ENCODE measurements around the gene FNDC3B. TPM values are rescaled to one million over a fixed set of nuclear protein-coding genes. Genes with fewer than 3 reads are reported as not detected.

The FNDC3B gene
- total RNA-seq, 1 experiment from 2014 or later, result 149 TPM

DNA sequence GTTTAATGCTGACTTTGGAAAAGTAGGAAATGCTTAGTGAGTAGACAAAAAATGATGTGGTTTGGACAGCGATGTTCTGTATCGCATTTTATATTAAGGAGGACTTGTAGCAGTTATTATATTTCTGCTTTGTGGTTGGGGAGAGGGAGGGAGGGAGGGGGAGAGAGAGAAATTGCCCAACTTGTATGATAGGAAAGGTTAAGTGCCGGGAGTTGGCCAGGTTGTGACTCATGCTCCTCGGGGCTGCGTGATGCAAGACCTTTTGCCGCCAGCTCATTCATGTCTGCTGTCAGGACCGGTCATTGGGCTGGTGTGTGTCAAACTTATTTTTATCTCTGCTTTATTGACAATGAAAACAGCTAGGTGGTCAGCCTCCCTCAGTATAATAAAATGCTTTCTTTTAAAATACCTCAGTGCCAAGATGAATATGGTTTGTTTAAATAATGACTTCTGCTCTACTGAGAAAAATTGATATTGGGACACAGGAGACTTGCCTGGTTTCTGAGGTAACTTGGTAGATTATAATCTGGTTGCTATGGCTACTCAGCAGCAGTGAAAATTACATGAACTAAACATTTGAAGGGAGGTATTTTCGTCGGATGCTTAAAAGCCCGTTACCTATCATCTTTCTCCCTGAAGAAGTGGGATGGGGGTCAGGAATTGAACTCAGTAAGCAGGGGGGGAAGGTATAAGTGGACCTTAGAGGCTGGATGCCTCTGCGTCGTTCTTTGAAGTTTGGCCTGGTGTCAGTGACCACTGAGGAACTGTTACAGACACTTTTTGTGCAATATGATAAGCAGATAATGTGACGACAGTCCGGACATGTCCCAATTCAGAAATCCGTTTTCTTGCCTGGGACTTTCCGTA, 90.7 kb downstream of the FNDC3B start:
- Mint-ChIP-seq H3K9me3 (ENCODE audit: unreplicated experiment) (no peaks in the 10 kb centered on the region), H3K4me1 (ENCODE audit: insufficient read depth, unreplicated experiment) (peaks cover 36% of the 10 kb centered on the region), H3K27me3 (ENCODE audit: insufficient read depth, unreplicated experiment) (no peaks in the 10 kb centered on the region), H3K36me3 (ENCODE audit: insufficient read depth, unreplicated experiment) (peaks cover 72% of the 10 kb centered on the region), H3K27ac (ENCODE audit: low read depth, unreplicated experiment) (peak overlapping the region; percentile 99), H3K4me3 (ENCODE audit: unreplicated experiment) (peak overlapping the region; percentile 48)
- ChIA-PET CTCF (interaction anchor here (0.6 to 1.3 kb wide), 4 partner anchors 23 to 1299 kb away, joined by 3 to 4 read pairs (median 3); no protein-coding TSS in a partner anchor), POLR2A (interaction anchor here (0.5 to 5.3 kb wide), 23 partner anchors 10 to 1016 kb away, joined by 3 to 86 read pairs (median 4); partner anchors contain the start of gene FNDC3B)
- intact Hi-C loops (cut with micrococcal nuclease), result loop anchor here (1.0 to 10.0 kb wide), 5 partner anchors 10 to 175 kb away; no protein-coding TSS in a partner anchor
- DNase-seq (ENCODE audit: unreplicated experiment), result peak; percentile 98
- BruUV-seq (replicated peaks), result no TSS peak
- TF ChIP-seq, protein P1, sequence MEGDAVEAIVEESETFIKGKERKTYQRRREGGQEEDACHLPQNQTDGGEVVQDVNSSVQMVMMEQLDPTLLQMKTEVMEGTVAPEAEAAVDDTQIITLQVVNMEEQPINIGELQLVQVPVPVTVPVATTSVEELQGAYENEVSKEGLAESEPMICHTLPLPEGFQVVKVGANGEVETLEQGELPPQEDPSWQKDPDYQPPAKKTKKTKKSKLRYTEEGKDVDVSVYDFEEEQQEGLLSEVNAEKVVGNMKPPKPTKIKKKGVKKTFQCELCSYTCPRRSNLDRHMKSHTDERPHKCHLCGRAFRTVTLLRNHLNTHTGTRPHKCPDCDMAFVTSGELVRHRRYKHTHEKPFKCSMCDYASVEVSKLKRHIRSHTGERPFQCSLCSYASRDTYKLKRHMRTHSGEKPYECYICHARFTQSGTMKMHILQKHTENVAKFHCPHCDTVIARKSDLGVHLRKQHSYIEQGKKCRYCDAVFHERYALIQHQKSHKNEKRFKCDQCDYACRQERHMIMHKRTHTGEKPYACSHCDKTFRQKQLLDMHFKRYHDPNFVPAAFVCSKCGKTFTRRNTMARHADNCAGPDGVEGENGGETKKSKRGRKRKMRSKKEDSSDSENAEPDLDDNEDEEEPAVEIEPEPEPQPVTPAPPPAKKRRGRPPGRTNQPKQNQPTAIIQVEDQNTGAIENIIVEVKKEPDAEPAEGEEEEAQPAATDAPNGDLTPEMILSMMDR (IDR thresholded peaks at IDR 0.05; ENCODE audit: unreplicated experiment), result no peak

DNA sequence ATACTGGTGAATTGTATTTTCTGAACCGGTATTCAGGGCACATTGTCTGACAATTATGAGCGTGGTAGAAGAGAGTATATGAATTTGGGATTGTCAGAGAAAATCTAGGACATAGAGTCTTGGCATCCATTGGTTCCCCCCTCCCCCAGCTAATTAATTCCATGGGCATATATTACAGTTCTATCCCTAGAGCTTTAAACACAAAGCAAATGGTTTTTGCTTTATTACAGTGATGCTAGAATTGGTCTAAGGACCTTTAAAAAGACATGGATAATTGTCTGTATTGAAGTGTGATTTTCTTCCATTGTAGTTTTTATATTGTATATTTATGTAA, 91.3 kb downstream of the FNDC3B start:
- no peak for DNase-seq (ENCODE audit: unreplicated experiment)
- POLR2A ChIA-PET, result interaction anchor here (0.6 to 5.3 kb wide), 14 partner anchors 10 to 1016 kb away, joined by 3 to 86 read pairs (median 4); partner anchors contain the start of gene FNDC3B
- CTCF ChIA-PET, result interaction anchor here (0.6 to 1.3 kb wide), 3 partner anchors 23 to 202 kb away, joined by 3 read pairs; no protein-coding TSS in a partner anchor
- BruUV-seq (replicated peaks), result no TSS peak
- TF ChIP-seq, protein P1 (IDR thresholded peaks at IDR 0.05; ENCODE audit: unreplicated experiment), result no peak
- peaks cover 73% of the 10 kb centered on the region for H3K36me3 Mint-ChIP-seq (ENCODE audit: insufficient read depth, unreplicated experiment)
- H3K27me3 Mint-ChIP-seq (ENCODE audit: insufficient read depth, unreplicated experiment), result no peaks in the 10 kb centered on the region
- peak overlapping the region; percentile 99 for H3K27ac Mint-ChIP-seq (ENCODE audit: low read depth, unreplicated experiment)
- intact Hi-C loops (cut with micrococcal nuclease), result loop anchor here (1.0 to 5.0 kb wide), 4 partner anchors 10 to 114 kb away; no protein-coding TSS in a partner anchor
- H3K4me1 Mint-ChIP-seq (ENCODE audit: insufficient read depth, unreplicated experiment), result peaks cover 36% of the 10 kb centered on the region
- H3K9me3 Mint-ChIP-seq (ENCODE audit: unreplicated experiment), result no peaks in the 10 kb centered on the region
- H3K4me3 Mint-ChIP-seq (ENCODE audit: unreplicated experiment), result peak overlapping the region; percentile 48

DNA sequence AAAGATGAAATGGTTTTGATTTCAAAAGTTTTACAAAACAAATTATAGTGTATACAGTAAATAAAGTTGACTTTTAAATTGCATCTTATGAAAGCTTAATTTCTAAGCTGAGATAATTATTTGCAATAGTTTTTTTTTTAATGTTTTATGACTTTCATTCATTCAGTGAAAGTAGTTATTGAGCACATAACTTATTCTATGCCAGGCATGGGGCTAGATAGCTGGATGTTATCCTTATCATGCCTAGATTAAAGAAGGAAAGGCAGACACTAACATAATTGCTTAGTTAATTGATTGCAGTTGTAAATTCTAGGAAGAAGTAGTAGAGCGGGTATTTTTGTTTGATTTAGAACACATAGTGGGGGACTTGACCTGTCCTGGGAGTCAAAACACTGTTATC, 92.4 kb downstream of the FNDC3B start:
- intact Hi-C loops (cut with micrococcal nuclease), result loop anchor here (5.0 kb wide), 1 partner anchor 91 kb away; no protein-coding TSS in a partner anchor
- Mint-ChIP-seq H3K27me3 (ENCODE audit: insufficient read depth, unreplicated experiment) (no peaks in the 10 kb centered on the region), H3K36me3 (ENCODE audit: insufficient read depth, unreplicated experiment) (peaks cover 71% of the 10 kb centered on the region), H3K4me3 (ENCODE audit: unreplicated experiment) (no peak overlapping the region), H3K9me3 (ENCODE audit: unreplicated experiment) (no peaks in the 10 kb centered on the region), H3K4me1 (ENCODE audit: insufficient read depth, unreplicated experiment) (peaks cover 41% of the 10 kb centered on the region), H3K27ac (ENCODE audit: low read depth, unreplicated experiment) (peak overlapping the region; percentile 70)
- POLR2A ChIA-PET, result interaction anchor here (1.7 to 13.1 kb wide), 6 partner anchors 9 to 201 kb away, joined by 4 to 139 read pairs (median 30); no protein-coding TSS in a partner anchor
- no TSS peak for BruUV-seq (replicated peaks)
- CTCF ChIA-PET, result interaction anchor here (0.9 to 1.3 kb wide), 3 partner anchors 8 to 201 kb away, joined by 3 read pairs; no protein-coding TSS in a partner anchor
- TF ChIP-seq, protein P1 (IDR thresholded peaks at IDR 0.05; ENCODE audit: unreplicated experiment), result no peak
- no peak for DNase-seq (ENCODE audit: unreplicated experiment)

DNA sequence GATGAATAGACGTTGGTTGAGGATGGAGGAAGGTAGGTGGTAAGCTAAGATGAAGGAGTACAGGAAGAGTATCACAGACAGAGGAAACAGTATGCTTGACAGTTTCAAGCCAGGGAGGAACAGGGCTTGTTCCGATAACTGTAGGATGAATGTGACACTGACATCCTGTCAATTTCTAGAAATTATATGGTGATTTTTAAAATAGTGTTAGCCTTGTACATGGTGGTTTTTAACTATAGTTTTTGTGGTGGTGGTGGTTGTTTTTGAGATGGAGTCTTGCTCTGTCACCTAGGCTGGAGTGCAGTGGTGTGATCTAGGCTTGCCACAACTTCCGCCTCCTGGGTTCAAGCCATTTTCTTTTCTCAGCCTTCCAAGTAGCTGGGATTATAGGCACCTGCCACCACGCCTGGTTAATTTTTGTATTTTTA, 92.8 kb downstream of the FNDC3B start:
- Mint-ChIP-seq H3K9me3 (ENCODE audit: unreplicated experiment) (no peaks in the 10 kb centered on the region), H3K27me3 (ENCODE audit: insufficient read depth, unreplicated experiment) (no peaks in the 10 kb centered on the region), H3K27ac (ENCODE audit: low read depth, unreplicated experiment) (peak overlapping the region; percentile 70), H3K4me3 (ENCODE audit: unreplicated experiment) (no peak overlapping the region), H3K36me3 (ENCODE audit: insufficient read depth, unreplicated experiment) (peaks cover 70% of the 10 kb centered on the region), H3K4me1 (ENCODE audit: insufficient read depth, unreplicated experiment) (peaks cover 39% of the 10 kb centered on the region)
- TF ChIP-seq, protein P1 (IDR thresholded peaks at IDR 0.05; ENCODE audit: unreplicated experiment), result no peak
- BruUV-seq (replicated peaks), result no TSS peak
- intact Hi-C loops (cut with micrococcal nuclease), result loop anchor here (5.0 kb wide), 1 partner anchor 90 kb away; no protein-coding TSS in a partner anchor
- POLR2A ChIA-PET, result interaction anchor here (0.6 to 13.1 kb wide), 7 partner anchors 8 to 583 kb away, joined by 3 to 139 read pairs (median 25); no protein-coding TSS in a partner anchor
- no peak for DNase-seq (ENCODE audit: unreplicated experiment)
- CTCF ChIA-PET, result interaction anchor here (0.9 kb wide), 1 partner anchor 8 kb away, joined by 3 read pairs; no protein-coding TSS in a partner anchor
